HCT116 (cell line): Measurements from ENCODE around the gene CLASP1. TPM values are rescaled to one million over a fixed set of nuclear protein-coding genes. Genes with fewer than 3 reads are reported as not detected.

Source experiments
- ATAC-seq: fragments of 200-7000 bp; cut with Tn5 transposase; 2 replicates; pipeline ENCODE4 v1.9.1; 2020; ENCODE audit warnings: mild to moderate bottlenecking, moderate library complexity
- BruUV-seq: library from RNA; stranded (reverse); fragments of 400-500 nt; replicated peaks from 2 replicates; lab custom pipeline; 2021; lab: Mats Ljungman, UMichigan
- CTCF ChIA-PET: fragments of 300-600 bp; sonication (Branson Sonifier 250); formaldehyde crosslinking; loops from one replicate; lab custom pipeline; 2021; ENCODE audit warnings: antibody characterized with exemption; lab: Charles Lee
- POLR2A ChIA-PET: fragments of 300-600, 350-600 bp; sonication (Branson Sonifier 250); formaldehyde crosslinking; loops from one replicate; lab custom pipeline; 2021; ENCODE audit warnings: antibody characterized with exemption; lab: Charles Lee
- RAD21 ChIA-PET, 2 experiments: fragments of 300-600 bp; sonication (Branson Sonifier 250); formaldehyde crosslinking; loops; one replicate each; lab custom pipeline; 2023; ENCODE audit warnings: low total read pairs in 2 of 2; ENCODE audit not compliant: uncharacterized antibody in 2 of 2, unreplicated experiment in 2 of 2, low non-redundant PET in 1 of 2; lab: Charles Lee
- DNase-seq: peaks from one replicate; pipeline ENCODE4 v3.0.0-alpha.2; 2010; ENCODE audit warnings: low read depth, low spot score
- H2AFZ ChIP-seq: fragments of 200-600 bp; shearing (Covaris generic), sonication (generic); 2 replicates; pipeline ENCODE4 v1.6.1; 2017; ENCODE audit warnings: low read depth, mixed run types, mixed read lengths, antibody characterized with exemption, low read length; ENCODE audit not compliant: poor library complexity, severe bottlenecking
- H3K27ac ChIP-seq: 2 replicates; pipeline ENCODE4 v1.5.1; 2012; ENCODE audit warnings: low read depth, low read length
- H3K27me3 ChIP-seq: fragments of 200-600 bp; sonication (generic); 2 replicates; pipeline ENCODE4 v1.6.1; 2016; ENCODE audit warnings: mixed run types, low read length, mixed read lengths; ENCODE audit not compliant: insufficient read depth
- H3K36me3 ChIP-seq, 2 experiments: fragments of 200-500 bp in 1 of 2; fragments of 200-600 bp in 1 of 2; sonication (Bioruptor generic) in 1 of 2; sonication (generic) in 1 of 2; 2 replicates each; pipeline versions ENCODE4 v1.5.1 to v1.6.1; 2014 to 2016; ENCODE audit warnings: low read length in 2 of 2, inconsistent platforms in 1 of 2, mixed read lengths in 1 of 2, mixed run types in 1 of 2; ENCODE audit not compliant: insufficient read depth in 2 of 2, control insufficient read depth in 1 of 2
- H3K4me1 ChIP-seq, 2 experiments: fragments of 200-600 bp in 1 of 2; sonication (generic) in 1 of 2; 2 replicates each; pipeline versions ENCODE4 v1.5.1 to v1.6.1; 2012 to 2017; ENCODE audit warnings: low read length in 2 of 2, inconsistent platforms in 1 of 2, mild to moderate bottlenecking in 1 of 2, mixed read lengths in 1 of 2, mixed run types in 1 of 2, moderate library complexity in 1 of 2; ENCODE audit not compliant: insufficient read depth in 2 of 2, control insufficient read depth in 1 of 2
- H3K4me2 ChIP-seq: fragments of 200-600 bp; sonication (generic); 2 replicates; pipeline ENCODE4 v1.6.1; 2017; ENCODE audit warnings: mixed run types, low read length, mixed read lengths
- H3K4me3 ChIP-seq, 2 experiments: fragments of 200-600 bp in 1 of 2; sonication (generic) in 1 of 2; replicated peaks in 1 of 2; 2 replicates each; pipeline ENCODE4 v1.5.1; 2011 to 2016; ENCODE audit warnings: low read length in 2 of 2, control low read depth in 1 of 2, low read depth in 1 of 2, mild to moderate bottlenecking in 1 of 2, mixed read lengths in 1 of 2, mixed run types in 1 of 2
- H3K79me2 ChIP-seq: fragments of 200-600 bp; sonication (generic); 2 replicates; pipeline ENCODE4 v1.6.1; 2017; ENCODE audit warnings: mild to moderate bottlenecking, mixed run types, low read length, moderate library complexity, mixed read lengths; ENCODE audit not compliant: insufficient read depth
- H3K9ac ChIP-seq: fragments of 200-600 bp; sonication (generic); 2 replicates; pipeline ENCODE4 v1.6.1; 2016; ENCODE audit warnings: low read length, mixed read lengths
- H3K9me2 ChIP-seq: fragments of 200-600 bp; sonication (generic), shearing (Covaris generic); 2 replicates; pipeline ENCODE4 v1.6.1; 2017; ENCODE audit warnings: mixed run types, mild to moderate bottlenecking, moderate library complexity; ENCODE audit not compliant: insufficient read depth
- H3K9me3 ChIP-seq, 2 experiments: fragments of 200-500 bp in 1 of 2; fragments of 200-600 bp in 1 of 2; sonication (Bioruptor generic) in 1 of 2; sonication (generic) in 1 of 2; 2 replicates each; pipeline ENCODE4 v1.6.1; 2014 to 2017; ENCODE audit warnings: low read length in 2 of 2, mixed read lengths in 2 of 2, inconsistent platforms in 1 of 2, low read depth in 1 of 2, mild to moderate bottlenecking in 1 of 2, mixed run types in 1 of 2, moderate library complexity in 1 of 2; ENCODE audit not compliant: control insufficient read depth in 1 of 2, insufficient read depth in 1 of 2
- H4K20me1 ChIP-seq: fragments of 200-600 bp; sonication (generic), shearing (Covaris generic); 2 replicates; pipeline ENCODE4 v1.6.1; 2017; ENCODE audit warnings: mixed run types, mild to moderate bottlenecking, moderate library complexity; ENCODE audit not compliant: insufficient read depth
- ATF3 ChIP-seq: IDR thresholded peaks from 2 replicates; pipeline ENCODE4 v1.6.1; 2012
- CEBPB ChIP-seq: IDR thresholded peaks from 2 replicates; pipeline ENCODE4 v1.6.1; 2012; ENCODE audit warnings: low read depth
- EZH2phosphoT487 ChIP-seq: fragments of 200-600 bp; IDR thresholded peaks from 2 replicates; pipeline ENCODE4 v1.6.1; 2018; ENCODE audit warnings: antibody characterized with exemption, borderline replicate concordance
- FOSL1 ChIP-seq: IDR thresholded peaks from 2 replicates; pipeline ENCODE4 v1.6.1; 2012; ENCODE audit warnings: low read depth
- JUND ChIP-seq: IDR thresholded peaks from 2 replicates; pipeline ENCODE4 v1.6.1; 2012
- MAX ChIP-seq: IDR thresholded peaks from 2 replicates; pipeline ENCODE4 v1.6.1; 2012
- POLR2AphosphoS5 ChIP-seq: IDR thresholded peaks from 2 replicates; pipeline ENCODE4 v1.6.1; 2011; ENCODE audit warnings: mild to moderate bottlenecking, low read depth, low read length, moderate library complexity
- SIN3A ChIP-seq: IDR thresholded peaks from 2 replicates; pipeline ENCODE4 v1.6.1; 2012; ENCODE audit warnings: low read depth
- SRF ChIP-seq: IDR thresholded peaks from 2 replicates; pipeline ENCODE4 v1.6.1; 2012; ENCODE audit warnings: low read depth
- TCF7L2 ChIP-seq: IDR thresholded peaks from 2 replicates; pipeline ENCODE4 v1.7.0; 2011; ENCODE audit warnings: borderline replicate concordance, inconsistent platforms; ENCODE audit not compliant: insufficient read depth, insufficient read length; ENCODE audit errors: extremely low read depth
- ZFX ChIP-seq: fragments of 450-650 bp; IDR thresholded peaks from 2 replicates; pipeline ENCODE4 v1.6.1; 2017
- ZNF274 ChIP-seq: fragments of 200-500 bp; sonication (Bioruptor generic); IDR thresholded peaks from 2 replicates; pipeline ENCODE4 v1.6.1; 2014; ENCODE audit warnings: mild to moderate bottlenecking, low read depth, low read length, inconsistent platforms
- intact Hi-C: fragments of 100-400 bp; cut with micrococcal nuclease; formaldehyde crosslinking; loops from 2 replicates; pipeline ENCODE4 v1.10.0; 2022
- total RNA-seq: library from RNA; stranded (reverse); gene quantifications from one replicate; pipeline ENCODE4 v1.2.1, GENCODE V29; 2021; ENCODE audit not compliant: unreplicated experiment
- TF ChIP-seq, protein P1 (sequence below): IDR thresholded peaks from 2 replicates; pipeline ENCODE4 v1.6.1; 2011; ENCODE audit warnings: mild to moderate bottlenecking, low read length, moderate library complexity; ENCODE audit not compliant: insufficient replicate concordance; ENCODE audit errors: extremely low read depth
- TF ChIP-seq, protein P2 (sequence below), 3 experiments: fragments of 200-600 bp in 1 of 3; sonication (generic) in 1 of 3; IDR thresholded peaks in 2 of 3; conservative IDR thresholded peaks in 1 of 3; 2 replicates each; pipeline ENCODE4 v1.5.1; 2012 to 2017; ENCODE audit warnings: low read depth in 2 of 3, low read length in 2 of 3, antibody characterized with exemption in 1 of 3, borderline replicate concordance in 1 of 3, control low read depth in 1 of 3, mild to moderate bottlenecking in 1 of 3, mixed read lengths in 1 of 3, mixed run types in 1 of 3, moderate library complexity in 1 of 3; ENCODE audit not compliant: insufficient read depth in 1 of 3

The CLASP1 gene
- total RNA-seq, 1 experiment from 2014 or later = 41.9 TPM

- no peak overlapping the region for H3K27ac ChIP-seq
- no TSS peak for BruUV-seq
- no peaks in the 10 kb centered on the region for H3K9me3 ChIP-seq
- RAD21 ChIA-PET = no interaction called here
- H3K4me1 ChIP-seq = no peaks in the 10 kb centered on the region
- DNase-seq = no peak
- H3K9ac ChIP-seq = no peak overlapping the region
- H3K4me3 ChIP-seq = no peak overlapping the region
- no peaks in the 10 kb centered on the region for H4K20me1 ChIP-seq
- 0 out of 4 replicates have a peak, but pooled peaks cover 0 to 5% of the 10 kb centered on the region in 2 experiments for H3K36me3 ChIP-seq
- H2AFZ ChIP-seq = no peak overlapping the region
- H3K79me2 ChIP-seq = no peaks in the 10 kb centered on the region
- TF ChIP-seq SIN3A (no peak), POLR2AphosphoS5 (no peak), EZH2phosphoT487 (no peak), ZNF274 (no peak), ATF3 (no peak), JUND (no peak), TCF7L2 (no peak), CEBPB (no peak), FOSL1 (no peak), ZFX (no peak), SRF (no peak), MAX (no peak)
- TF ChIP-seq, protein P1, sequence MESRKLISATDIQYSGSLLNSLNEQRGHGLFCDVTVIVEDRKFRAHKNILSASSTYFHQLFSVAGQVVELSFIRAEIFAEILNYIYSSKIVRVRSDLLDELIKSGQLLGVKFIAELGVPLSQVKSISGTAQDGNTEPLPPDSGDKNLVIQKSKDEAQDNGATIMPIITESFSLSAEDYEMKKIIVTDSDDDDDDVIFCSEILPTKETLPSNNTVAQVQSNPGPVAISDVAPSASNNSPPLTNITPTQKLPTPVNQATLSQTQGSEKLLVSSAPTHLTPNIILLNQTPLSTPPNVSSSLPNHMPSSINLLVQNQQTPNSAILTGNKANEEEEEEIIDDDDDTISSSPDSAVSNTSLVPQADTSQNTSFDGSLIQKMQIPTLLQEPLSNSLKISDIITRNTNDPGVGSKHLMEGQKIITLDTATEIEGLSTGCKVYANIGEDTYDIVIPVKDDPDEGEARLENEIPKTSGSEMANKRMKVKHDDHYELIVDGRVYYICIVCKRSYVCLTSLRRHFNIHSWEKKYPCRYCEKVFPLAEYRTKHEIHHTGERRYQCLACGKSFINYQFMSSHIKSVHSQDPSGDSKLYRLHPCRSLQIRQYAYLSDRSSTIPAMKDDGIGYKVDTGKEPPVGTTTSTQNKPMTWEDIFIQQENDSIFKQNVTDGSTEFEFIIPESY = no peak
- TF ChIP-seq, protein P2, sequence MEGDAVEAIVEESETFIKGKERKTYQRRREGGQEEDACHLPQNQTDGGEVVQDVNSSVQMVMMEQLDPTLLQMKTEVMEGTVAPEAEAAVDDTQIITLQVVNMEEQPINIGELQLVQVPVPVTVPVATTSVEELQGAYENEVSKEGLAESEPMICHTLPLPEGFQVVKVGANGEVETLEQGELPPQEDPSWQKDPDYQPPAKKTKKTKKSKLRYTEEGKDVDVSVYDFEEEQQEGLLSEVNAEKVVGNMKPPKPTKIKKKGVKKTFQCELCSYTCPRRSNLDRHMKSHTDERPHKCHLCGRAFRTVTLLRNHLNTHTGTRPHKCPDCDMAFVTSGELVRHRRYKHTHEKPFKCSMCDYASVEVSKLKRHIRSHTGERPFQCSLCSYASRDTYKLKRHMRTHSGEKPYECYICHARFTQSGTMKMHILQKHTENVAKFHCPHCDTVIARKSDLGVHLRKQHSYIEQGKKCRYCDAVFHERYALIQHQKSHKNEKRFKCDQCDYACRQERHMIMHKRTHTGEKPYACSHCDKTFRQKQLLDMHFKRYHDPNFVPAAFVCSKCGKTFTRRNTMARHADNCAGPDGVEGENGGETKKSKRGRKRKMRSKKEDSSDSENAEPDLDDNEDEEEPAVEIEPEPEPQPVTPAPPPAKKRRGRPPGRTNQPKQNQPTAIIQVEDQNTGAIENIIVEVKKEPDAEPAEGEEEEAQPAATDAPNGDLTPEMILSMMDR (IDR thresholded peaks at IDR 0.05 in 2 of 3, conservative IDR thresholded peaks at IDR 0.05 in 1 of 3; ENCODE audit: borderline replicate concordance in 1 of 3, insufficient read depth in 1 of 3, low read depth in 2 of 3, low read length in 2 of 3) = no peak
- TF ChIP-seq, all 23 proteins: peak for 0
- CTCF ChIA-PET = no interaction called here
- no peak for ATAC-seq
- no peaks in the 10 kb centered on the region for H3K9me2 ChIP-seq
- H3K4me2 ChIP-seq = no peak overlapping the region
- POLR2A ChIA-PET = no interaction called here
- no peaks in the 10 kb centered on the region for H3K27me3 ChIP-seq
- intact Hi-C loops = no loop called here
Measured at GRCh38 chr2:121456325-121456724, 192.9 kb downstream of the CLASP1 start.
